Measurements from ENCODE around the gene CD2BP2. TPM values are rescaled to one million over a fixed set of nuclear protein-coding genes. Genes with fewer than 3 reads are reported as not detected.

CD2BP2 gene
- total RNA-seq, 1 donor from 2014 or later = 58.8 TPM

DNA sequence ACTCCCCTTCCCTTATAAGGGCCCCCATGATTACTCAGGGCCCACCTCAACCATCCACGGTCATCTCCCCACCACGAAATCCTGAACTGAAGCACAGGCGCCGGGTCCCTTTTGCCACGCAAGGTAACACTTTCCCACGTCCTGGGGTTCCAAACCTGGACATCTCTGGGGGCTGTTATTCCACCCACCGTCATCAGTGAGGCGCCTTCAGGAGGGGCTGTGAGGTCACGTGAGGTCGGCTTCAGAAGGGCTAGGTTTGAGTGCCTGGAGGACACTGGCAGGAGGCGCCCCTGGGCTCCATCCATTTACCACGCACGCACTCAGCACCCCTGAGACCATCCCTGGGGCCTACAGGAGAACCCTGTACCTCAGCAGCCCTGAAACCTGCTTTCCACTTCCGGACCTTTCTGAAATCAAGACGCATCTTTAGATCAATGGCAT, 4.1 kb downstream of the CD2BP2 start:
- H3K9me3 ChIP-seq (ENCODE audit: insufficient read depth, low read depth, low read length) = no peaks in the 10 kb centered on the region
- H4K20me1 ChIP-seq (ENCODE audit: insufficient read depth, low read length) = peaks cover 35% of the 10 kb centered on the region
- Mint-ChIP-seq H3K27ac (ENCODE audit: unreplicated experiment) (no peak overlapping the region), H3K4me3 (ENCODE audit: unreplicated experiment) (no peak overlapping the region), H3K36me3 (ENCODE audit: low read depth, unreplicated experiment) (peaks cover 12% of the 10 kb centered on the region), H3K9me3 (ENCODE audit: unreplicated experiment) (no peaks in the 10 kb centered on the region), H3K4me1 (ENCODE audit: low read depth, unreplicated experiment) (peaks cover under 1% of the 10 kb centered on the region), H3K27me3 (ENCODE audit: low read depth, unreplicated experiment) (no peaks in the 10 kb centered on the region)
- no peak overlapping the region for H3K9ac ChIP-seq (ENCODE audit: low read length)
- no peak overlapping the region for H3K27ac ChIP-seq (ENCODE audit: low read depth, low read length)
- FAIRE-seq = no peak
- TF ChIP-seq EZH2 (IDR thresholded peaks at IDR 0.05; ENCODE audit: insufficient read depth, low read length) (no peak), CTCF (IDR thresholded peaks at IDR 0.05; ENCODE audit: insufficient read depth, low read depth, low read length) (no peak)
- no peak overlapping the region for H2AFZ ChIP-seq (ENCODE audit: low read depth, low read length)
- H3K36me3 ChIP-seq (ENCODE audit: insufficient read depth, low read length) = peaks cover 14% of the 10 kb centered on the region
- H3K4me2 ChIP-seq (ENCODE audit: low read length) = no peak overlapping the region
- H3K27me3 ChIP-seq (ENCODE audit: insufficient read depth, low read length) = no peaks in the 10 kb centered on the region
- H3K4me3 ChIP-seq (ENCODE audit: insufficient read depth, low read depth, low read length) = no peak overlapping the region
- no peak for DNase-seq (ENCODE audit: low read depth)
- H3K4me1 ChIP-seq (ENCODE audit: insufficient read depth, low read length) = peaks cover 23% of the 10 kb centered on the region
- H3K79me2 ChIP-seq (ENCODE audit: insufficient read depth, low read length) = peaks cover 32% of the 10 kb centered on the region

DNA sequence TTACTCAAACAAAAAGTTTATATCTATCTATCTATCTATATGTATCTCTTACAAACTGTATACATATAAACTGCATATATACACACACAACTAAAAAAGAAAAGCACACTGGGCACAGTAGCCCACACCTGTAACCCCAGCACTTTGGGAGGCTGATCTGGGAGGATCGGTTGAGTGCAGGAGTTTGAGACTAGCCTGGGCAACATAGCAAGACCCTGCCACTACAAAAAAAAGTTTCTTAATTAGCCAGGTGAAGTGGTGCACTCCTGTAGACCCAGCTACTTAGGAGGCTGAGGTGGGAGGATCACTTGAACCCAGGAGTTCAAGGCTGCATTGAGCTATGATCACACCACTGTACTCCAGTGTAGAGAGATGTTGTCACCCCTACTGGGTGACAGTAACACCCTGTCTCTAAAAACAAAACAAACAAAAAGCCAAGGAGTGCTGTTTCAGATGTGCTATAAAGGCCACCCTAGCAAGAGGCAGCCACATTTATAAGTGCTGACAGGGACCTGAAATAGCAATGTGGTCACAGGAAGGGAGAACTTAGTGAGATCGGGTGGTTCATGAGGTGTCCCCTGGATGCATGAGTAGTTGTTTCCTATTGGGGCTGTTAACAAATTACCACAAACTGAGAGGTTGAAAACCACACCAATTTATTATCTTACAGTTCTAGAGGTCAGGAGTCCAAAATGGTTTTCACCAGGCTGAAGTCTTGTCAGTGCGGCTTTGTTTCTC, 4.8 kb downstream of the CD2BP2 start:
- no peak for TF ChIP-seq EZH2 (IDR thresholded peaks at IDR 0.05; ENCODE audit: insufficient read depth, low read length)
- no peak for TF ChIP-seq CTCF (IDR thresholded peaks at IDR 0.05; ENCODE audit: insufficient read depth, low read depth, low read length)
- no peaks in the 10 kb centered on the region for H3K9me3 ChIP-seq (ENCODE audit: insufficient read depth, low read depth, low read length)
- DNase-seq (ENCODE audit: low read depth) (peak; percentile 74), FAIRE-seq (no peak)
- Mint-ChIP-seq H3K9me3 (ENCODE audit: unreplicated experiment) (no peaks in the 10 kb centered on the region), H3K27me3 (ENCODE audit: low read depth, unreplicated experiment) (no peaks in the 10 kb centered on the region), H3K27ac (ENCODE audit: unreplicated experiment) (no peak overlapping the region), H3K4me1 (ENCODE audit: low read depth, unreplicated experiment) (no peaks in the 10 kb centered on the region), H3K36me3 (ENCODE audit: low read depth, unreplicated experiment) (peaks cover 12% of the 10 kb centered on the region), H3K4me3 (ENCODE audit: unreplicated experiment) (no peak overlapping the region)
- peaks cover 28% of the 10 kb centered on the region for H3K79me2 ChIP-seq (ENCODE audit: insufficient read depth, low read length)
- no peak overlapping the region for H2AFZ ChIP-seq (ENCODE audit: low read depth, low read length)
- peaks cover 14% of the 10 kb centered on the region for H3K36me3 ChIP-seq (ENCODE audit: insufficient read depth, low read length)
- peaks cover 35% of the 10 kb centered on the region for H4K20me1 ChIP-seq (ENCODE audit: insufficient read depth, low read length)
- no peak overlapping the region for H3K27ac ChIP-seq (ENCODE audit: low read depth, low read length)
- no peaks in the 10 kb centered on the region for H3K27me3 ChIP-seq (ENCODE audit: insufficient read depth, low read length)
- H3K9ac ChIP-seq (ENCODE audit: low read length) = no peak overlapping the region
- no peak overlapping the region for H3K4me2 ChIP-seq (ENCODE audit: low read length)
- peaks cover 16% of the 10 kb centered on the region for H3K4me1 ChIP-seq (ENCODE audit: insufficient read depth, low read length)
- H3K4me3 ChIP-seq (ENCODE audit: insufficient read depth, low read depth, low read length) = no peak overlapping the region

DNA sequence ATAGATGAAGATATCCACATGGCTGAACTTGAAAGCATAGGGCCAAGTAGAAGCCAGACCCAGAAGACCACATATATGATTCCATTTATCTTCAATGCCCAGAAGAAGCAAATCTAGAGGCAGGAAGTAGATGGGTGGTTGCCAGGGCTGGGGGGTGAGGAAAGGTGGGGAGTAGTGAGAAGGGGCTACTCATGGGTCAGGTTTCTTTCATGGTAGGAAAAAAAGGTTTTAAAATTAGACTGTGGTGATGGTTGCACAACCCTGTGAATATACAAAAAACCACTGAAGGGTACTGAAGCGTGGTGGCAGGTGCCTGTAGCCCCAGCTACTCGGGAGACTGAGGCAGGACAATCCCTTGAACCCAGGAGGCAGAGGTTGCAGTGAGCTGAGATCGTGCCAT, 5.4 kb downstream of the CD2BP2 start:
- no peaks in the 10 kb centered on the region for H3K4me1 Mint-ChIP-seq (ENCODE audit: low read depth, unreplicated experiment)
- TF ChIP-seq CTCF (IDR thresholded peaks at IDR 0.05; ENCODE audit: insufficient read depth, low read depth, low read length) (no peak), EZH2 (IDR thresholded peaks at IDR 0.05; ENCODE audit: insufficient read depth, low read length) (no peak)
- Histone ChIP-seq H3K27ac (ENCODE audit: low read depth, low read length) (no peak overlapping the region), H3K36me3 (ENCODE audit: insufficient read depth, low read length) (peaks cover 14% of the 10 kb centered on the region), H3K4me3 (ENCODE audit: insufficient read depth, low read depth, low read length) (no peak overlapping the region), H3K9ac (ENCODE audit: low read length) (no peak overlapping the region), H3K4me2 (ENCODE audit: low read length) (no peak overlapping the region), H3K9me3 (ENCODE audit: insufficient read depth, low read depth, low read length) (no peaks in the 10 kb centered on the region), H3K79me2 (ENCODE audit: insufficient read depth, low read length) (peaks cover 23% of the 10 kb centered on the region), H3K4me1 (ENCODE audit: insufficient read depth, low read length) (peaks cover 16% of the 10 kb centered on the region), H4K20me1 (ENCODE audit: insufficient read depth, low read length) (peaks cover 35% of the 10 kb centered on the region), H2AFZ (ENCODE audit: low read depth, low read length) (no peak overlapping the region), H3K27me3 (ENCODE audit: insufficient read depth, low read length) (no peaks in the 10 kb centered on the region)
- DNase-seq (ENCODE audit: low read depth) (no peak), FAIRE-seq (no peak)
- no peaks in the 10 kb centered on the region for H3K9me3 Mint-ChIP-seq (ENCODE audit: unreplicated experiment)
- no peak overlapping the region for H3K27ac Mint-ChIP-seq (ENCODE audit: unreplicated experiment)
- no peaks in the 10 kb centered on the region for H3K27me3 Mint-ChIP-seq (ENCODE audit: low read depth, unreplicated experiment)
- H3K36me3 Mint-ChIP-seq (ENCODE audit: low read depth, unreplicated experiment) = peaks cover 12% of the 10 kb centered on the region
- no peak overlapping the region for H3K4me3 Mint-ChIP-seq (ENCODE audit: unreplicated experiment)
